Measurements from ENCODE around the gene CCDC15.

DNA sequence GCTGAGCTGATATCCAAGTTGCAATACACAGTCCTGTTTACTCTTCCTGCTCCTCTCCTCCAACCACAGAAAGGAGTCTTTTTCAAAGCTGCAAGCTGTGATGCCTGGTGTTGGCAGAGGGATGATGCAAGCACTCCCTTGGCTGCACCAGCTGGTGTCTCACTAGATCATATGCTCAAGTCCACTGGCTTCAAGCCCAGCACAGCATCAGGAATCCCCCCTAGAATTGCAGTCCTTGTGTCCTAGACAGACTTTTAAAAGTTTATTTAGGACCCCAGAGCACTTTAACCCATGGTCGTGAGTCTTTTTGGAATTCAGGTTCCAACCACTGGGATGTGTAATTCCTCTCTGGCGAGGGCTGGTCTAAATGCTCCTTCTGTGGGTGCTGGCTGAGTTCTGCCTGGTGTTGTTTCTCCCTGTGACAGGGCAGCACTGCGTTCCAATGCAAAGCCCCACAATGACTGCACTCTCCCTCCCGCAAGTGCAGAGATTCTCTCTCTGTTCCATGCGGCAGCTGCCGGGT is 36.8 kb upstream of the CCDC15 start:
- TF ChIP-seq, protein P1, sequence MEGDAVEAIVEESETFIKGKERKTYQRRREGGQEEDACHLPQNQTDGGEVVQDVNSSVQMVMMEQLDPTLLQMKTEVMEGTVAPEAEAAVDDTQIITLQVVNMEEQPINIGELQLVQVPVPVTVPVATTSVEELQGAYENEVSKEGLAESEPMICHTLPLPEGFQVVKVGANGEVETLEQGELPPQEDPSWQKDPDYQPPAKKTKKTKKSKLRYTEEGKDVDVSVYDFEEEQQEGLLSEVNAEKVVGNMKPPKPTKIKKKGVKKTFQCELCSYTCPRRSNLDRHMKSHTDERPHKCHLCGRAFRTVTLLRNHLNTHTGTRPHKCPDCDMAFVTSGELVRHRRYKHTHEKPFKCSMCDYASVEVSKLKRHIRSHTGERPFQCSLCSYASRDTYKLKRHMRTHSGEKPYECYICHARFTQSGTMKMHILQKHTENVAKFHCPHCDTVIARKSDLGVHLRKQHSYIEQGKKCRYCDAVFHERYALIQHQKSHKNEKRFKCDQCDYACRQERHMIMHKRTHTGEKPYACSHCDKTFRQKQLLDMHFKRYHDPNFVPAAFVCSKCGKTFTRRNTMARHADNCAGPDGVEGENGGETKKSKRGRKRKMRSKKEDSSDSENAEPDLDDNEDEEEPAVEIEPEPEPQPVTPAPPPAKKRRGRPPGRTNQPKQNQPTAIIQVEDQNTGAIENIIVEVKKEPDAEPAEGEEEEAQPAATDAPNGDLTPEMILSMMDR (tag by site-specific recombination; IDR thresholded peaks at IDR 0.05): no peak
- TF ChIP-seq ZNF791 (tag by site-specific recombination; IDR thresholded peaks at IDR 0.05) (no peak), ZNF48 (tag by site-specific recombination; IDR thresholded peaks at IDR 0.05) (no peak), ZNF707 (tag by site-specific recombination; IDR thresholded peaks at IDR 0.05) (no peak), ZNF558 (tag by site-specific recombination; IDR thresholded peaks at IDR 0.05) (no peak), ZNF777 (tag by site-specific recombination; IDR thresholded peaks at IDR 0.05; ENCODE audit: borderline replicate concordance) (no peak), ZEB2 (tag by site-specific recombination; IDR thresholded peaks at IDR 0.05) (no peak), ZNF37A (tag by site-specific recombination; IDR thresholded peaks at IDR 0.05) (no peak), ZBTB8A (tag by site-specific recombination; IDR thresholded peaks at IDR 0.05) (no peak)
- TF ChIP-seq, protein P2, sequence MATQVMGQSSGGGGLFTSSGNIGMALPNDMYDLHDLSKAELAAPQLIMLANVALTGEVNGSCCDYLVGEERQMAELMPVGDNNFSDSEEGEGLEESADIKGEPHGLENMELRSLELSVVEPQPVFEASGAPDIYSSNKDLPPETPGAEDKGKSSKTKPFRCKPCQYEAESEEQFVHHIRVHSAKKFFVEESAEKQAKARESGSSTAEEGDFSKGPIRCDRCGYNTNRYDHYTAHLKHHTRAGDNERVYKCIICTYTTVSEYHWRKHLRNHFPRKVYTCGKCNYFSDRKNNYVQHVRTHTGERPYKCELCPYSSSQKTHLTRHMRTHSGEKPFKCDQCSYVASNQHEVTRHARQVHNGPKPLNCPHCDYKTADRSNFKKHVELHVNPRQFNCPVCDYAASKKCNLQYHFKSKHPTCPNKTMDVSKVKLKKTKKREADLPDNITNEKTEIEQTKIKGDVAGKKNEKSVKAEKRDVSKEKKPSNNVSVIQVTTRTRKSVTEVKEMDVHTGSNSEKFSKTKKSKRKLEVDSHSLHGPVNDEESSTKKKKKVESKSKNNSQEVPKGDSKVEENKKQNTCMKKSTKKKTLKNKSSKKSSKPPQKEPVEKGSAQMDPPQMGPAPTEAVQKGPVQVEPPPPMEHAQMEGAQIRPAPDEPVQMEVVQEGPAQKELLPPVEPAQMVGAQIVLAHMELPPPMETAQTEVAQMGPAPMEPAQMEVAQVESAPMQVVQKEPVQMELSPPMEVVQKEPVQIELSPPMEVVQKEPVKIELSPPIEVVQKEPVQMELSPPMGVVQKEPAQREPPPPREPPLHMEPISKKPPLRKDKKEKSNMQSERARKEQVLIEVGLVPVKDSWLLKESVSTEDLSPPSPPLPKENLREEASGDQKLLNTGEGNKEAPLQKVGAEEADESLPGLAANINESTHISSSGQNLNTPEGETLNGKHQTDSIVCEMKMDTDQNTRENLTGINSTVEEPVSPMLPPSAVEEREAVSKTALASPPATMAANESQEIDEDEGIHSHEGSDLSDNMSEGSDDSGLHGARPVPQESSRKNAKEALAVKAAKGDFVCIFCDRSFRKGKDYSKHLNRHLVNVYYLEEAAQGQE (tag by site-specific recombination; IDR thresholded peaks at IDR 0.05): no peak
- TF ChIP-seq, protein P3, sequence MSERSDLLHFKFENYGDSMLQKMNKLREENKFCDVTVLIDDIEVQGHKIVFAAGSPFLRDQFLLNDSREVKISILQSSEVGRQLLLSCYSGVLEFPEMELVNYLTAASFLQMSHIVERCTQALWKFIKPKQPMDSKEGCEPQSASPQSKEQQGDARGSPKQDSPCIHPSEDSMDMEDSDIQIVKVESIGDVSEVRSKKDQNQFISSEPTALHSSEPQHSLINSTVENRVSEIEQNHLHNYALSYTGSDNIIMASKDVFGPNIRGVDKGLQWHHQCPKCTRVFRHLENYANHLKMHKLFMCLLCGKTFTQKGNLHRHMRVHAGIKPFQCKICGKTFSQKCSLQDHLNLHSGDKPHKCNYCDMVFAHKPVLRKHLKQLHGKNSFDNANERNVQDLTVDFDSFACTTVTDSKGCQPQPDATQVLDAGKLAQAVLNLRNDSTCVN (tag by site-specific recombination; optimal IDR thresholded peaks at IDR 0.05): no peak
- TF ChIP-seq, protein P4, sequence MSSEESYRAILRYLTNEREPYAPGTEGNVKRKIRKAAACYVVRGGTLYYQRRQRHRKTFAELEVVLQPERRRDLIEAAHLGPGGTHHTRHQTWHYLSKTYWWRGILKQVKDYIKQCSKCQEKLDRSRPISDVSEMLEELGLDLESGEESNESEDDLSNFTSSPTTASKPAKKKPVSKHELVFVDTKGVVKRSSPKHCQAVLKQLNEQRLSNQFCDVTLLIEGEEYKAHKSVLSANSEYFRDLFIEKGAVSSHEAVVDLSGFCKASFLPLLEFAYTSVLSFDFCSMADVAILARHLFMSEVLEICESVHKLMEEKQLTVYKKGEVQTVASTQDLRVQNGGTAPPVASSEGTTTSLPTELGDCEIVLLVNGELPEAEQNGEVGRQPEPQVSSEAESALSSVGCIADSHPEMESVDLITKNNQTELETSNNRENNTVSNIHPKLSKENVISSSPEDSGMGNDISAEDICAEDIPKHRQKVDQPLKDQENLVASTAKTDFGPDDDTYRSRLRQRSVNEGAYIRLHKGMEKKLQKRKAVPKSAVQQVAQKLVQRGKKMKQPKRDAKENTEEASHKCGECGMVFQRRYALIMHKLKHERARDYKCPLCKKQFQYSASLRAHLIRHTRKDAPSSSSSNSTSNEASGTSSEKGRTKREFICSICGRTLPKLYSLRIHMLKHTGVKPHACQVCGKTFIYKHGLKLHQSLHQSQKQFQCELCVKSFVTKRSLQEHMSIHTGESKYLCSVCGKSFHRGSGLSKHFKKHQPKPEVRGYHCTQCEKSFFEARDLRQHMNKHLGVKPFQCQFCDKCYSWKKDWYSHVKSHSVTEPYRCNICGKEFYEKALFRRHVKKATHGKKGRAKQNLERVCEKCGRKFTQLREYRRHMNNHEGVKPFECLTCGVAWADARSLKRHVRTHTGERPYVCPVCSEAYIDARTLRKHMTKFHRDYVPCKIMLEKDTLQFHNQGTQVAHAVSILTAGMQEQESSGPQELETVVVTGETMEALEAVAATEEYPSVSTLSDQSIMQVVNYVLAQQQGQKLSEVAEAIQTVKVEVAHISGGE (tag by site-specific recombination; conservative IDR thresholded peaks at IDR 0.05; ENCODE audit: low read depth): no peak

All from HEK293 (cell line).